Lower leg skin (tissue), 4 donors: ENCODE data around the gene HVCN1. TPM values are rescaled to one million over a fixed set of nuclear protein-coding genes. Genes with fewer than 3 reads are reported as not detected.
A peak's percentile ranks its signal among the peaks of the same experiment; 100 is the strongest.

Experiments
- DNase-seq, 2 donors: peaks; one replicate each; pipeline ENCODE4 v3.0.0-alpha.2; 2019; ENCODE audit warnings: low spot score in 2 of 2
- H3K4me3 ChIP-seq: fragments of 200-600 bp; sonication (generic); 2 replicates; pipeline ENCODE4 v1.5.1; 2017; ENCODE audit warnings: mild to moderate bottlenecking, low read depth; ENCODE audit not compliant: poor library complexity, severe bottlenecking
- POLR2A ChIP-seq, 2 donors: fragments of 450-650 bp; IDR thresholded peaks; one replicate each; pipeline ENCODE4 v1.6.1; 2016 to 2017; ENCODE audit warnings: antibody characterized with exemption in 2 of 2, mild to moderate bottlenecking in 1 of 2, moderate library complexity in 1 of 2
- WGBS, 2 donors: methylation state at CpG; one replicate each; pipeline ENCODE4 v1.1.5; 2018; 5-methylcytosine and 5-hydroxymethylcytosine counted together
- intact Hi-C: fragments of 100-400 bp; cut with DNase I; formaldehyde crosslinking; loops from one replicate; pipeline ENCODE4 v1.15.0; 2023; ENCODE audit warnings: low total_unique reads
- total RNA-seq, 4 donors: library from RNA; depleted of rRNA; stranded (reverse); fragments of >200 nt; gene quantifications; one replicate each; pipeline ENCODE4 v1.1.0, GENCODE V29; 2016
- TF ChIP-seq, protein P1 (sequence below), 3 donors: fragments of 450-650 bp; IDR thresholded peaks; one replicate each; pipeline ENCODE4 v1.5.1; 2016; ENCODE audit warnings: antibody characterized with exemption in 3 of 3, mild to moderate bottlenecking in 3 of 3, moderate library complexity in 2 of 3

The HVCN1 gene
- total RNA-seq, 4 donors from 2014 or later: 2.2 to 3.5 (median 3.3) TPM

DNA sequence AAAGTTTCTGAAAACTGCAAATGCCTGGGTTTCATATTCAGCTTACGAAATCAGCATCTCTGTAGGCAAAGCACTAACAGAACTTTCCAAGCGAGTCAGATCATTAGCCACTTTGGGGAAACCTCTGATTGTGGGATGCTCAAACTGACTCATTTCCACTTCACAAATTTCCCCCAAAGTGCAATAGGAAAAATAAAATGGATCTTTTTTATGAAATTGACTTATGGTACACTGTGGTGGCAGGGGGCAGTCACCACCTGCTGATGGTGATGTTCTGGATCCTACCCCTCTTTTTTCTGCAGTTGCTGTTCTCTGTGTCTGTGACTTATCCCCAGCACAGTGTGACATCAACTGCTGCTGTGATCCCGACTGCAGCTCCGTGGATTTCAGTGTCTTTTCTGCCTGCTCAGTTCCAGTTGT, 69.4 kb downstream of the HVCN1 start:
- intact Hi-C loops: no loop called here
- WGBS, 2 donors: 87 to 90% methylated on average over 4 of the region's 4 CpGs
- TF ChIP-seq, protein P1, sequence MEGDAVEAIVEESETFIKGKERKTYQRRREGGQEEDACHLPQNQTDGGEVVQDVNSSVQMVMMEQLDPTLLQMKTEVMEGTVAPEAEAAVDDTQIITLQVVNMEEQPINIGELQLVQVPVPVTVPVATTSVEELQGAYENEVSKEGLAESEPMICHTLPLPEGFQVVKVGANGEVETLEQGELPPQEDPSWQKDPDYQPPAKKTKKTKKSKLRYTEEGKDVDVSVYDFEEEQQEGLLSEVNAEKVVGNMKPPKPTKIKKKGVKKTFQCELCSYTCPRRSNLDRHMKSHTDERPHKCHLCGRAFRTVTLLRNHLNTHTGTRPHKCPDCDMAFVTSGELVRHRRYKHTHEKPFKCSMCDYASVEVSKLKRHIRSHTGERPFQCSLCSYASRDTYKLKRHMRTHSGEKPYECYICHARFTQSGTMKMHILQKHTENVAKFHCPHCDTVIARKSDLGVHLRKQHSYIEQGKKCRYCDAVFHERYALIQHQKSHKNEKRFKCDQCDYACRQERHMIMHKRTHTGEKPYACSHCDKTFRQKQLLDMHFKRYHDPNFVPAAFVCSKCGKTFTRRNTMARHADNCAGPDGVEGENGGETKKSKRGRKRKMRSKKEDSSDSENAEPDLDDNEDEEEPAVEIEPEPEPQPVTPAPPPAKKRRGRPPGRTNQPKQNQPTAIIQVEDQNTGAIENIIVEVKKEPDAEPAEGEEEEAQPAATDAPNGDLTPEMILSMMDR (IDR thresholded peaks at IDR 0.05): no peak
- no peak for TF ChIP-seq POLR2A (IDR thresholded peaks at IDR 0.05)

DNA sequence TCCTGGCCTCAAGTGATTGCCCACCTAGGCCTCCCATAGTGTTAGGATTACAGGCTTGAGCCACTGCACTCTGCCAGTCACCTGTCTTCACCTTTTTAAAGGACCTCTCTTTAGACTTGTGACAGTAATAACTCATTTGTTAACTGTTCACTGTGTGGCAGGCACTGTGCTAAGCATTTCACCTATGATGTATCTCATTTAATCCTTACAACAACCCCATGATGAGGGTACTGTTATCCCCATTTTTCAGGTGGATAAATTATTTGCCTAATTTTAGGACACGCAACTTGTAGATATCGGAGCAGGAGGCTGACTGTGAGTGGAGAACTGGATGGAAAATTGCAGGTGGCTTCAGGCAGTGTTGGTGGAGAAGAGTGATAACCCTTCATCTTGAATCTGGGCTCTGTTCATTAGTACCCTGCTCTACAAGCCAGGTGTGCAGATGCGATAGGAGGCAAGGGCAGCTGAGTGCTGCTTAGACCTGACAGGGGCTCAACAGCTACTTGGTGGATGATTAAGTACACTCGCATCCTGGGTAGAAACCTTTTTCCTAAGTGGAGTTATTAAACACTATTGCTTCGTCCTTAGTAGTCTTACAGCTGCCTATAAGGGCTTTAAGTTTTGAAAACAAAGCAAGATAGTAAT, 72.3 kb downstream of the HVCN1 start:
- no peak overlapping the region for H3K4me3 ChIP-seq
- no peak for TF ChIP-seq POLR2A (IDR thresholded peaks at IDR 0.05)
- TF ChIP-seq, protein P1 (IDR thresholded peaks at IDR 0.05): no peak
- no peak for DNase-seq
- intact Hi-C loops: no loop called here
- 93 to 97% methylated on average over 5 of the region's 5 CpGs for WGBS, 2 donors

More for the DNA sequence above, 69.4 kb downstream of the HVCN1 start:
- DNase-seq: no peak
- no peak overlapping the region for H3K4me3 ChIP-seq

DNA sequence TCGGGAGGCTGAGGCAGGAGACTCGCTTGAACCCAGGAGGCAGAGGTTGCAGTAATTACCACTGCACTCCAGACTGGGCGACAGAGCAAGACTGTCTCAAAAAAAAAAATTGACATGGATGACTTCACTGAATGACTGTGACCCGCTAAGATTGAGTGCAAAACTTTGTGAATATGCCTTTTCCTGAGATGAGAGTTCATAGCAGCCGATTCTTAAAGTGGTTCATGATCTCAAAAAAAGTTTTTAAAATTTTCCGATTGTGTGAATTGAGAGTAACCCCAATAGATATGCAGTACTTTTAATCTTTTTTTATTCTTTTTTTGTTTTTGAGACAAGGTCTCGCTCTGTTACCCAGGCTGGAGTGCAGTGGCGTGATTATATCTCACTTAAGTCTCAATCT, 73.7 kb downstream of the HVCN1 start:
- WGBS, 2 donors: 90 to 91% methylated on average over 8 of the region's 8 CpGs
- no peak overlapping the region for H3K4me3 ChIP-seq
- no peak for DNase-seq
- intact Hi-C loops: no loop called here
- TF ChIP-seq, protein P1 (IDR thresholded peaks at IDR 0.05): no peak
- no peak for TF ChIP-seq POLR2A (IDR thresholded peaks at IDR 0.05)

DNA sequence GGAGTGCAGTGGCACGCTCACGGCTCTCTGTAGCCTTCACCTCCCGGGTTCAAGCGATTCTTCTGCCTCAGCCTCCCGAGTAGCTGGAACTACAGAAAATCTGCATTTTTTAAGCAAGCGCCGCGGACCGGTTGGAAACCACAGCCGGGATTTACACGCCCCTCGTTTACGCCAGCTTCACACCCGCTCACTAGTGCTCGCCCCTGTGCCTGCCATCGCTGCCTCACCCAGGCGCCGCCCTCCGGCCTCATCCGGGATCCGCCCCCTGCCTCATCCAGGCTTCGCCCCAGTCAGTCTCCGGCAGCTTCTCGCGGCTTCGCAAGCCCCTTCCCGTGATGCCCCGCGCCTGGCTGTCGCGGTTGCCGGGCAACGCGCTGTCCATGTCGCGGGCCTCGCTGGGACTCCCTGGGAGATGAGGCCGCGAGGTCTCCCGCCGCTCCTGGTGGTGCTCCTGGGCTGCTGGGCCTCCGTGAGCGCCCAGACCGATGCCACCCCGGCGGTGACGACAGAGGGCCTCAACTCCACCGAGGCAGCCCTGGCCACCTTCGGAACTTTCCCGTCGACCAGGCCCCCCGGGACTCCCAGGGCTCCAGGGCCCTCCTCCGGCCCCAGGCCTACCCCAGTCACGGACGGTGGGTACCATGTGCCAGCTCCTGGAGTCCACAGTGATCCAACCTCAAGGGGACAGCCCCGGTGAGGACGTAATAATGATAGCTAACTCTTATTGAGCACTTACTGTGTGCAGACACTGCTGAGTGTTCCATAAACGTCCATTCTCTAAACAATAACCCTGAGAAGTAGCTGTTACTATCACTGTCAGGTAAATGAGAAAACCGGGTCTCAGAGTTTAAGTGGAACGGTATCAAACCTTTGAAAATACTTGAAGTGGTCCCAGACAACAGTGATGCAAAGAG, 74.9 kb downstream of the HVCN1 start, which contains the start of gene TCTN1:
Gene TCTN1, plus strand, starts transcription at position 359 of the 914 bp plus-strand sequence. Its CDS starts 54 bp downstream, at position 413.
- DNase-seq: peak; percentile 95 to 99
- 2% methylated on average over 50 to 58 of the region's 60 CpGs for WGBS, 2 donors
- intact Hi-C loops: no loop called here
- H3K4me3 ChIP-seq: peak within 1 kb of the TSS; percentile 67
- TF ChIP-seq, protein P1 (IDR thresholded peaks at IDR 0.05): no peak
- TF ChIP-seq POLR2A (IDR thresholded peaks at IDR 0.05): no peak

DNA sequence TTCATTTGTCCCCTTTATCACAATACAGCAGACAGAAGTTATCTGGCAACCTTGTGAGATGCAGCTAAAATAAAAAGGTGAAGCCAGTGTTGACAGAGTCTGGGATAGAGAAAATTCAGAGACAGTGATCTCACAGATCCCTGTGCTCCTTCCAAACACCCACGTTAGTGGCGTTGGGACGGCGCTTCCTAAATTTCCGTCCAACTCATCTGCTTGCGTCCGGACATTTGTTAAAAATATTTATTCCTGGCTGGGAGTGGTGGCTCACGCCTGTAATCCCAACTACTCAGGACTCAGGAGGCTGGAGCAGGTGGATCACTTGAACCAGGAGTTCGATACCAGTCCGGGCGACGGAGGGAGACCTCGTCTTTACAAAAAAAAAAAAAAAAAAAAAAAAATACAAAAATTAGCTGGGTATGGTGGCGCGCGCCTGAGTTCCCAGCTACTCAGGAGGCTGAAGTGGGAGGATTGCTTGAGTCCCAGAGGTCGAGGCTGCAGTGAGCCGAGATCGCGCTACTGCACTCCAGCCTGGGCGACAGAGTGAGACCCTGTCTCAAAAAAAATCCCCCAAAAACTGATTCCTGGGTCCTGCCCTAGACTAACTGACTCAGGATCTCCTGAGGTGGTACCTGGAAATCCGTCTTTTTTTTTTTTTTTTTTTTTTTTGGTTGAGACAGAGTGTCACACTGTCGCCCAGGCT, 75.7 kb downstream of the HVCN1 start:
- no peak for DNase-seq
- 63 to 75% methylated on average over 23 of the region's 23 CpGs for WGBS, 2 donors
- no peak for TF ChIP-seq POLR2A (IDR thresholded peaks at IDR 0.05)
- TF ChIP-seq, protein P1 (IDR thresholded peaks at IDR 0.05): no peak
- intact Hi-C loops: no loop called here
- peak overlapping the region; percentile 67 for H3K4me3 ChIP-seq
